AML-193 (cell line): Measurements from ENCODE around the gene LSAMP.
"Not testable (repeated sequence)": the region's sequence is repeated elsewhere in the genome, so short reads cannot be mapped to it uniquely, and the experiment has no call there.

Source experiments
- DNase-seq, 2 experiments: peaks; one replicate each; lab custom pipeline; 2025; lab: John Stamatoyannopoulos, UW

Gene LSAMP

GRCh38 chr3:115890579-115890978 lies 554.7 kb downstream of the LSAMP start:
- DNase-seq: no peak

GRCh38 chr3:115885621-115886020 lies 559.7 kb downstream of the LSAMP start:
- DNase-seq: peak in 1 of 2 experiments; percentile 5

- DNase-seq: no peak
Observed at GRCh38 chr3:115877615-115877899, 567.7 kb downstream of the LSAMP start.

GRCh38 chr3:115876876-115877614 lies 568.2 kb downstream of the LSAMP start:
- no peak for DNase-seq

GRCh38 chr3:115875460-115875859 lies 569.8 kb downstream of the LSAMP start:
- DNase-seq: no peak

- DNase-seq: no peak
Observed at GRCh38 chr3:115871735-115872134, 573.6 kb downstream of the LSAMP start.

- no peak for DNase-seq
Observed at GRCh38 chr3:115864911-115865310, 580.4 kb downstream of the LSAMP start.

- no peak for DNase-seq
Observed at GRCh38 chr3:115862849-115863248, 582.4 kb downstream of the LSAMP start.

- DNase-seq: no peak
Observed at GRCh38 chr3:115862099-115862498, 583.2 kb downstream of the LSAMP start.

- no peak for DNase-seq
Observed at GRCh38 chr3:115861166-115861733, 584.0 kb downstream of the LSAMP start.

- no peak for DNase-seq
Observed at GRCh38 chr3:115860766-115861165, 584.5 kb downstream of the LSAMP start.

GRCh38 chr3:115859002-115859807 lies 586.1 kb downstream of the LSAMP start:
- DNase-seq: no peak

- no peak for DNase-seq
Observed at GRCh38 chr3:115857518-115858136, 587.7 kb downstream of the LSAMP start.

- no peak for DNase-seq
Observed at GRCh38 chr3:115855911-115856310, 589.4 kb downstream of the LSAMP start.

GRCh38 chr3:115853104-115853503 lies 592.2 kb downstream of the LSAMP start:
- no peak for DNase-seq

GRCh38 chr3:115852278-115852677 lies 593.0 kb downstream of the LSAMP start:
- no peak for DNase-seq

- no peak for DNase-seq
Observed at GRCh38 chr3:115851571-115851970, 593.7 kb downstream of the LSAMP start.

GRCh38 chr3:115848641-115849040 lies 596.6 kb downstream of the LSAMP start:
- DNase-seq: no peak

GRCh38 chr3:115845986-115846385 lies 599.3 kb downstream of the LSAMP start:
- DNase-seq: no peak

GRCh38 chr3:115844729-115845128 lies 600.6 kb downstream of the LSAMP start:
- DNase-seq: not testable (repeated sequence)

GRCh38 chr3:115843206-115843605 lies 602.1 kb downstream of the LSAMP start:
- DNase-seq: no peak

GRCh38 chr3:115839246-115839645 lies 606.0 kb downstream of the LSAMP start:
- no peak for DNase-seq

- DNase-seq: no peak
Observed at GRCh38 chr3:115838786-115839185, 606.5 kb downstream of the LSAMP start.
